SW 1271 (cell line): ENCODE measurements around the gene TMEM222.
A peak's percentile ranks its signal among the peaks of the same experiment; 100 is the strongest.

Experiments
- DNase-seq, 2 experiments: peaks; one replicate each; lab custom pipeline; 2025; lab: John Stamatoyannopoulos, UW

TMEM222 gene

DNA sequence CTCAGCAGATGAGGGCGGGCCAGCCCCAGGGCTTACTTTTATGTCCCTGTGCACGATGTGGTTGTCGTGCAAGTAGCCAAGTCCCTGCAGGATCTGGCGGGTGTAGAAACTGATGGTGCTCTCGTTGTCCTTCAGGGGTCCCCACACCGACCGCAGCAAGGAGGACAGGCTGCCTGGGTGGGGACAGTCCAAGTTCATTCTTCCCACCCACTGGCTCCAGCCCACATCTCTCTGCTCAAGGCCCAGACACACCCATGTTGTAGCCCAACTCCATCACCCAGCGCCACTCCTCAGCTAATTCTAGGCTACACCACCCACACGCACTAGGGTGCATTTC is 37.8 kb downstream of the TMEM222 start:
- no peak for DNase-seq

DNA sequence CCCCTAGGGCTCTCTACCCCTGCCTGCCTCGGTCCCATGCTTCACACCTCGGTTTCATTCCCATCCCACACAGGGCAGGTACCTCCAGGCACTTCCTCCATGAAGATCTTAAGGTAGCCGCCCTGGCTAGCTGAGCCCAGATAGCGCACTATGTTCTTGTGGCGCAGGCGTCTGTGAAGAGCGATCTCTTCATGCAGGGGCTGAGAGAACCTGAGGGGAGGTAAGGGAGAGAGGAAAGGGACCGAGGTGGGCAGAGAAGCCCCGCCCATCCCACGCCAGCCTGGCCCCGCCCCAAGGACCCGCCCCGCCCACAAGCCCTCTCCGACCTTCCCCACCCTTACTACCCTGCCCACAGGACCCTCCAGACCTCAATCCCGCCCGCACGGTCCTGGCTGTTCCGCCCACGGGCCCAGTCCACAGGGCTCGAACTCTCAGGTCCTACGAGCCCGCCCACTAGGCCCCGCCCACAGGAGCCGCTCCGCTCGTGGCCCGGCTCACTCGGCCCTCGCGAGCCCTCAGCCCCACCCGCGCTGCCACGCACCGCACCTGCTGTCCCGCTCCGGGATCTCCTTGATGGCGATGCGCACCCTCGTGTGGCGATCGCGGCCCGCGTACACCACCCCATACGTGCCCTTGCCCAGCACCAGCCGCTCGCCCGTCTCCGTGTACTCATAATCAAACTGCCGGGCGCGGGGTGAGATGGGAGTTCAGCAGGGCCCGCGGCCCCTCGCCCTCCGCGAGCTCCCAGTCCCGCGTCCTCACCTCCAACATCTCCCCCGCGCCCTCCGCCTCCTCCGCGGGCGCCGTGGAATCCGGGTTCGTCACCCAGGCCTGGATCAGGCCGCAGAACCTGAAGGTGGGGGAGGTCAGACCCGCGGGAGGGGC is 38.4 kb downstream of the TMEM222 start:
- no peak for DNase-seq

DNA sequence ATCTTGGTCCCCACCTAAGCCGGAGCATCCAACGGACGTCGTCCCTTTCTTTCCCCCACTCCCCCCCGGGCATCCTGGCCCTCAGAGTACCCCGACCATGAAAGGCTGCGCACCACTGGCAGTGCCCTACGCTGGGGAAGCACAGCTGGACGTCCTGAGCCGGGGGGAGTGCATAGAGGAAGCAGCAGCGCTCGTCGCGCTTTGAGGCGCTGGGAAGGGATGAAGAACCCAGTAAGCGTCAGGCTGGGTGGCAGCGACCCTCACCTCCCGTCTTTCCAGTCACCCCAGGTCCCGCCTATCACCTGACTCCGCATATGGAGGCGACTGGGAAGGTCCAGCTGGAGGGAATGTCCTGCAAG is 39.1 kb downstream of the TMEM222 start:
- no peak for DNase-seq

DNA sequence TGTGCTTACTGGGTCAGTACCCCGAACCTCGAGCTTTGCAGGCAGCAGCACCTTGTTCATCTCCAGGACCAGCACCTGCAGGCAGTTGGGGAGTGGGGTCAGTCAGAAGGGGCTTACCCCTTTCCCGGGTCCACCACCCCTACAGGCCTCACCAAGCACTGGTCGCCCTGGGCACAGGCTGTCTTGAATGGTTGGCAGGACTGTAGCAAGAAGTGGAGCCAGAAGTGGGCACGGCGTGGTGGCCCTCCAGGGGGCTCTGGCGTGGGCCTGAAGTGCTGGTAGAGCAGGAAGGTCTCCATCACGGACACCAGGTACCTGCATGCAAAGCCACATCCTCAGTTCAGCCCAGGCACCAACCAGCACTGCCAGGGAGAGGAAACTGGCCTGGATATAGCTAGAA is 39.6 kb downstream of the TMEM222 start:
- no peak for DNase-seq

DNA sequence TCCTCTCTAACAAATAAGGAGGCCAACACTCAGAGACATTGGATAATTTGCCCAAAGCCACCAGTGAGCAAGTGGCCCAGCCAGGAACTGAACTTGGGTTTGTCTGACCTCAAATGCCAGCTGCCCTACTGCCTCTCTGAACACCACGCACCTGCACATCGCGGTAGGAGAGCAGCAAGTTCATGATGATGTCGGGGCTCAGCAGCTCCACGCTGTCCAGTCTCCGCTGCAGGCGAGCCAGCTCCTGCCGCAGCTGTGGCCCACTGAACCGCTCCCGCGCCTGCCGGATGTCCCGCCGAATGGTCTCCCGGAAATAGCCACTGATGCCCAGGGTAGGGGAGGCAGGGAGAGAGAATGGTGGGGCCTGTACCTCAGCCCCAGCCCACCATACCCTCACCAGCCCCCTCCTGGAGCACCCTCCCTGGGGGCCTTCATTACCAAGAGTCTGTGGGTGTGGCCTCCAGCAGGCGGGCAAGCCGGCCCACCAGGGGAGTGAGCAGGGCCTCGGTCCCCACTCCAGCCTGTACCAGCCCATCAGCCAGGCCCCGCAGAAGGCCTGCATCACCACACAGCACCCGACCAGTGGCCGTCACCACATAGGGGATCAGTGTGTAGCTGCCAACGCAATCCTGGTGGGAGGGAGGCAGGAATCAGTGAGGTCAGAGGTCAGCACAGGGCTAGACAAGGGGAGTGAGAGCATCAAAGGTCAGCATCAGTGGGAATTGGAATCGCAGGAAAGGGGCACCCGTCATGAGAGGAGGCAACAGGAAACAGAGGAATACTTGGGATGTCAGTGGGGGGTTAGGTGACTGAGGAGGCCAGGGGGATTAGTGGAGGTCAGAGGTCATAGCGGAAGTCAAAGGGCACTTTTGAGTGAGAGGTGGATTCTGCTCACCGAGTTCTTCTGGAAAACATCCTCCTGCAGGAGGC is 42.1 kb downstream of the TMEM222 start:
- no peak for DNase-seq

DNA sequence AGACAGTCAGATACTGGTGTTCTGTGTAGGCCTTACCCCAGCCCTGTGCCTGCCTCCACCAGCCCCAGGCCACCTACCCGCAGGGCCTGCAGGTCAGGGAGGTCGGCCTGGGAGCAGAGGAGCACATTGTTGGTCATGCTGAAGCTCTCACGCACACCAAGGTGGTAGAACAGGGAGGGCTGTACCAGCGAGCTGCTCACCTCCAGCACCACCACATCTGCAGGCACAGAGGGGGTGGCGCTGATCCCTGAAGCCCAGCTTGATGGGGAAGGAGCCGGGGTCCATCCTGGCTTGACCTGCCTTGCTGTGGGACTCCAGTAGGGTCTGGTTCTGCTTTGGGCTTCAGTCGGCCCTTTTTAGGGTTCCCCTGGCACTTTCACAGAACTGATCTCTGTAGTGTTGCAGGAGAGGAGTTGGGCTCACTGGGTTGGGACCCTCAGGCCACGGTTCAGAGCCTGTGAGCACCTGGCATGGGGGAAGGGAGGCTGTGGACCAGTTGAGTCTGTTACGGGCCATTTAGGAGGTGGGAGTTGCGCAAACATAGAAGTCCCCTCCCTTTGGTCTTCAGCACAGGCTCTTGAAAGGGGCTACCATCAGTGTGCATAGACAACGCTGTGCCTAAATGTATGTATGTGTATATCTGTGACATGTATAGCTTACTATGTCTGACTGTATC is 42.9 kb downstream of the TMEM222 start:
- DNase-seq: no peak

DNA sequence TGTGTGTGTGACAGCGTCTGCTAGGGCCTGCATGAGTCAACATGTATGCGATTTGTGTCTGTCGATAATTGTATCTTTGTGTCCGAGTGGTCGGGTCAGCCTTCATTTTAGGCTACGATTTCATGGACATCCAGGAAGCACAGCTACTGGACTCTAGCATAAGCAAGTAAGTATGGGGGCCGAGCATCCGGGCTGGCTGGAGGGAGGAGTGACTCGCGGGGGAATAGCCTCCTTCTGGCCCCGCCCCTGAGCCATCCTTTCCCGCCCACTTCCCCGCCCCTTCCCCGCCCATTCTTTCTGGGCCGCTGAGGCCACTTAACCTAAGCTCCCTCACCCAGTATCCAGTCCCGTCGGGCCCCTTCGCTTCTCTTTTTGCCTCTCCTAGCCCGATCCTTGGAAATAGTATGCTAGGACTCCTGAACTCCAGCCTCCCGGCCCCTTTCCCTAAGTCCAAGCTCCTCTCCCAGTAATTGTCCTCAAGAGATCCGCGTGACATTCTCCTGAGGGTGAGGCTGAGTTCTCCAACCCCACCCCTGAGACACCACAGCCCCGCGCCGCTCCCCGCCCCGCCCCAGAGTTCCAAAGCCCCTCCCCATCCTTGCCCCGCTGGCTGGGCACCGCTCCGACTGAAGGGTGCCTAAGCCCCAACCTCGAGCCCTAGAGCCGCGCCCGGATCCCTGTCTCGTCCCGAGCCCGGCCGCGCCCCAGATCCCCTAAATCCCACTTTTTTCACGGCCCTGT is 43.6 kb downstream of the TMEM222 start:
- peak; percentile 72 to 86 for DNase-seq

DNA sequence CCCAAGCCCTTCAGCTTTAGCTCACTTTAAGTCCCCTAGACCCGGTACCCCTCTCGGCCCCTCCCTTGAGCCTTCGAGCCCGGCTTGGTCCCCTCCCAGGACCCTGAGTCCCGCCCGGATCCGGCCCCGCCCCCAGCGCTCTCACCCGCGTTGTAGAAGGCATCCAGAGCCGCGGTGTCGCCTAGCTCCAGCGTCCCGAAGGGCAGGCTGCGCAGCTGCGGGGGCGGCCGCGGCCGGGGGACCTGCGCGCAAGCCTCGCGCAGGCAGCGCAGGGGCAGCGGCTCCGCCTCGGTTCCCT is 44.1 kb downstream of the TMEM222 start:
- peak; percentile 72 to 80 for DNase-seq

DNA sequence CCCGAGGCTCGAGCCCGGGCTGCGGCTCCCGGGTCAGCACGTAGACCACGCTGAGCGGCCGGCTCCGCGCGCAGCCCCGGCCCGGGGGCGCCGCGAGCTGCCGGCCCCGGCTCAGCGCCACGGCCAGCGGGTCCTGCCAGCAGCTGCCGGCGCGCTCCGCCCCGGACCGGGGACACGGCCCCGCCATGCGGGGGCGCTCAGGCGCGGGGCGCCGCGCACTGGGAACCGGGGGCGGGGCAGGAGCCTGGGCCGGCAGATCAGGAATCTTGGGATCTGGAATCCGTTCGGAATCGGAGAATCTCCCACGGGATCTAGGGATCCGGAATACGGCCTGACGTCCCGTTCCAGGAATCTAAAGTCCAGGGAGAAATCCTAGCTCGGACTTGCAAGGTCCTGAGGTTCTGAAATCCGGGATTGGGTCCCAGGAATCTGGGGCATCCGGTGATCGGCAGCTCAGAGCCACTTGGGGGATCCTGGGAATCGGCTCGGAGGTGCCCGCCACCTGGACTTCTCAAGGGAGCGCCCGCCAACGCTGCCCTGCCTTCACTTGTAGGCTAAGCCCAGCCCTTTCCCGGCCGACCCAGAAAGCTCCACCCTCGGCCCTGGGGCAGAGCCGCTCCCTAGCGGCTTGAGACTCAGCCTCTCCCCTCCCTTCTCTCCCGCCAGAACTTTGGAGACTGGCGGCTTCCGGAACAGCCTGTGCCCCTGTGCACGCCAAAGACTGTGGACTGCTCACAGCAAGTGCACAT is 44.6 kb downstream of the TMEM222 start, which contains the start of gene MAP3K6:
MAP3K6 (minus strand) TSS at position 551 of the 749 bp plus-strand sequence; CDS start at position 187, 364 bp downstream.
- DNase-seq: peak; percentile 41 to 71

DNA sequence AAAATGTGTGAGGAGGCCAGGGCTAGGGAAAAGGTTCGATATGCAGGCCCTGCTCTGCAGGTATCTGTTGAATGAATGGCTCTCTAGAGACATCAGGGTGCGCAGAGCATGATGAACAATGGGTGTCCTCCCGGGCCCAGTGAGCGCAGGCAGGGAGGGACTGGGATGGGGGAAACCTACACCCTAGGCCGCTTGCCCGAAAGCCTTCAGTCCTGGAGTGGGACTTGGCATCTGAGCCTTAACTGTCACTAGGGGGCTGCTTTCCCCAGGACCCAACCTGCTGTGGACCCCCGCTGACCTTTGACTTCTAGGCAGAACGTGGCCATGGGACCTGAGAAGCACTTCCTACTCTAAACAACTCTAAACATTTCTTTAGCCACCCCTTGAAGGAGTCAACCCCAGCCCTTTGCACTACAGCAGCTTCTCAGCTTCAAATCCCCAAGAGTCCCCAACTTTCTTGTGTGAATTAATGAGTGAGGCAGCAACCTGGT is 45.2 kb downstream of the TMEM222 start:
- DNase-seq: no peak

DNA sequence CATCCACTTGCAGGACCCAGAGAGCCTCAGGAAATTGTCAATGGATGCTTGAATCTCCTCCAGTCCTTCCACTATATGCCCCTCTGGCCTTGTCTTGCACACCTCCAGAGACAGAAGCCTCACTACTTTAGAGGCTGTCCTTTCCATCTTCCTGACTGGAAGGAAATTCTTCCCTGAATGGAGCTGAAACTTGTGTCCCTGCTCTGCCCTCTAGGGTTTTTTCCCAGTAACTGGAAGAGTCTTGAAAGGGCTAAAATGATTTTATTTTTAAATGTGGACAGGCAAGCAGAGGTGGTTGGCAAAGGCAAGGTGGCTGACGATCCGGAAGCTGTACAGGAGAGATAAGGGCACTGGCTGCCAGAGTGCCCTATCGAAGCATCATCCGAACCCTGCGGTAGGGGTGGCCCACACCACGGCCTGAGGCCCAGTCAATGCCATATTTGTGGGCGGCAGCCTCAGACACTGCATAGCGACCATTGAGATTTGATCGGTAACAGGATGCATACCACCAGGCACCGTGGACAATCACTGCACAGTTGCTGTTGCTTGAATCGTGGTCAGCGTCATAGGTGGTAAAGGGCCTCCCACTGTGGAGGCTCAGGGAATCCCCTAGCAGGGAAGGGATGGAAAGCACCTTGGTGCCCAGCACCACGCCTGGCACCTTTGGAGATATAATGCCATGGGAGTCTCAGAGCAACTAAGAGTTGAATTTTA is 47.1 kb downstream of the TMEM222 start:
- DNase-seq: peak in 1 of 2 experiments; percentile 13

DNA sequence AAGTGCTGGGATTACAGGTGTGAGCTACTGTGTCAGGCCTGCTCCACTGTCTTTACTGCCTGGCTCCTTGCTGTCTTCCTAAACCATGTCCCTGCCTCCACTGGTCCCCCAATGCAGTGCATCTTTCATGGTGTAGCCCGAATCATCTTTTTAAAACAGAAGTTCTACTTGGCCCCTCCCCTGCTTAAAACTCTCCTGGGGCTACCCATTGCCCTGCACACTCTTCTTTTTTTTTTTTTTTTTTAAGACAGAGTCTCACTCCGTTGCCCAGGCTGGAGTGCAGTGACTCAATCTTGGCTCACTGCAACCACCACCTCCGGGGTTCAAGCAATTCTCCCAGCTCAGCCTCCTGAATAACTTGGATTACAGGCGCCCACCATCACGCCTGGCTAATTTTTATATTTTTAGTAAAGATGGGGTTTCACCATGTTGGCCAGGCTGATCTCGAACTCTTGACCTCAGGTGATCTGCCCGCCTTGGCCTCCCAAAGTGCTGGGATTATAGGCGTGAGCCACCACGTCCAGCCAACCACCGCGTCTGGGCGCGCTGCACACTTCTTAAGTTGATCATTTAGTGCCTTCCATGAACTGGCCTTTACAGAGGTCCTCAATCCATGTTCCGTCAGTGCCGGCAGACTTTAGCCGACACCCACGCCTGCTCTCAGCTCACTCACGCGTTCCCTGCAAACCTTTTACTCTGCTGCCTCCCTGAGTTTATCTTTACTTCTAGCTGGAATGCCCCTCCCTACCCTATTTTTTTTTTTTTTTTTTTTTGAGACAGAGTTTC is 50.3 kb downstream of the TMEM222 start:
- no peak for DNase-seq

DNA sequence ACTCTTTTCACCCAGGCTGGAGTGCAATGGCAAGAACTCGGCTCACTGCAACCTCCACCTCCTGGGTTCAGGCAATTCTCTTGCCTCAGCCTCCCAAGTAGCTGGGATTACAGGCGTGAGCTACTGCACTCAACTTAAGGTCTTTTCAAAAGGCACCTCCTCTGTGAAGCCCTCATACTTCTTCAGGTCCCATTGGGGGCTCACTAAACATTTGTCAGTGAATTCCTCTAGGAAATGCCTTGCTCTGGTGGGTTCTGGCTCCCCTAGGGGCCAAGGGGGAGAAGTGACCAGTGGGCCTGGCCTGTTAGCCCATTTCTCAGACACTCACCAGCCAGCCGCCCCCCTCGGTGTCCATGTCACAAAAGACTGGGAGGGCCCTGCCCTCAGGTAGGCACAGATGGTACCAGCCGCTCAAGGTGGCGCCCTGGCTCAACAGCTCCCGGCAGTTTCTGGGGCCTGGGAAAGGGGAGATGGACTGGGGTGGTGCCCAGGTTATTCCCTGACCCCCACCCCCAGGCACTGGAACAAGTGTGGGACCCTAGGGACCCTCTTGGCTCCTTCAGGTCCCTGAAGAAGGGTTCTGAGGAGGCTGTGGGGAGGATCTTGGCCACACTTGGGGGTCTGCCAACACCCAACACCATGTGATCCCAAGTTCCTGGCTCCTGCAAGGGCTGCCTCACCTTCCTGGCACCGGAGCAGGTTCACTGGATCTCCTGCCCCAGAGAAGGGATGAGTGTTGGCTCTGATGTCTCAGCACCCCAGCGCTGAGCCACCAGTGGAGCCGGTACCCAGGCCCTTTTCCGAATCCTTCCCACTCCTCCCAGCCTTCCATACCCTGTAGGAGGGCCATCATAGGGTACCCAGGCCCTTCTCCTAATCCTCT is 51.1 kb downstream of the TMEM222 start:
- no peak for DNase-seq

DNA sequence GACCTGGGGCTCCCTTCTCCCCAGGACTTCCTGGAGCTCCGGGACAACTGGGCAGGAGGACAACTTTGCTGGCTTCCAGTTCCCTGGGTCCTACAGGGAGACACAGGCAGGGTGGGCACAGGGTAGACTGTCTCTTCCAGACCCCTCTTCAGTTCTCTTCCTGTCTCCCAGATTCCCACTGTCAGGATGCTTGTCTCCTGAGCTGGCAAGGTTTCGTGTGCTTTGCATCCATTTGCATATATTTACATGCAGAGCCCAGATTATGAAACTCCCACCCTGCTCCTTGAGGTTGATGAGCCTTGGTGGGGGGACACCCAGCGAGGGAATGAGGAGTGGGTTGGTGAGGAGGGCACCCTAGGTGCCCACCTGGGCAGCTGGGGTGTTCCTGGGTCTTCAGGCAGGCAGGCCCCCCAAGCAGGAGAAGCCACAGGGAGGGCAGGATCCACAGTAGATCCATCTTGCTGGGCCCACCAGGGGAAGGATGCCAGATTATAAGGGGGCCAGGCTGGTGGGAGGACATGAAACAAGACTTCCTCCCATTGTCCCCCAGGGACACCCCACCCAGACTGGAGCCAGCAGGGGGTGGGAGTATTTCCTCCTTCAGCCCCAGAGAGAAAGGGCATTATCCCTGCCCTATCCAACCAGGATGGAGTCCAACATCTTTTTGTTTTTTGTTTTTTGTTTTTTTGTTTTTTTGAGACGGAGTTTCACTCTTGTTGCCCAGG is 52.6 kb downstream of the TMEM222 start, which contains the start of gene FCN3:
FCN3 (minus strand) TSS at position 463 of the 725 bp plus-strand sequence; CDS start at position 457, 6 bp downstream.
- DNase-seq: no peak

DNA sequence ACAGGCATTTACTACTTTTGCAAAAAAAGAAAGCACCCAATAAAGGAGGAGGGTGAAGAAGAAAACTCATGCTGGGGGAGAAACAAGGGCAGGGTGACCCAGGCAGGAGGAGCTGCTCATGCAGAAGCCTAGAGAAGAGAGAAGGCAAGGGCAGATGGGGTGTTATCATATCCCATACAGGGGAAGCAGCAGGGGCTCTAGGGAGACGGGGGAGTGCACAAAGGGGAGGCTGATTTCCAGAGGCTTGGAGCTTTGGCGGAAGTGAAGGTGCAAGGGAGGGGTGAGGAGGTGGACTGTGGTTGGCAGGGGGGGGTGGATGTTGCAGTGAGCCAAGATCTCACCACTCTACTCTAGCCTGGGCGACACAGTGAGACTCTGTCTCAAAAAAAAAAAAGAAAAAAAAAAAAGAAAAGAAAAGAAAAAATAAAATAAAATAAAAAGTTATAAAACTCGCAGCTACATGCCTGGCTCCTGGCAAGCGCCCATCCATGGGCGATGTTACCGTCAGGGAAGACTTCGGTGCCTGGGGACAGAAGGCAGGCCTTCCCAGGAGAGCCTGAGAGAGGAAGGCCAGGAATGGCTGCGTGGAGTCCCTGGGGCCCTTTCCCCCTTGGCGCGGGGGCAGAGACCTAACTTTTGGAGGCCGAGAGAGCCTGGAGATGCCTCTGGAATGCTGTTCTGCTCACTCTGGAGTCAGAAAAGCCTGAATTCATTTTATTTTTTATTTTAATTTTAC is 56.0 kb downstream of the TMEM222 start:
- DNase-seq: no peak

DNA sequence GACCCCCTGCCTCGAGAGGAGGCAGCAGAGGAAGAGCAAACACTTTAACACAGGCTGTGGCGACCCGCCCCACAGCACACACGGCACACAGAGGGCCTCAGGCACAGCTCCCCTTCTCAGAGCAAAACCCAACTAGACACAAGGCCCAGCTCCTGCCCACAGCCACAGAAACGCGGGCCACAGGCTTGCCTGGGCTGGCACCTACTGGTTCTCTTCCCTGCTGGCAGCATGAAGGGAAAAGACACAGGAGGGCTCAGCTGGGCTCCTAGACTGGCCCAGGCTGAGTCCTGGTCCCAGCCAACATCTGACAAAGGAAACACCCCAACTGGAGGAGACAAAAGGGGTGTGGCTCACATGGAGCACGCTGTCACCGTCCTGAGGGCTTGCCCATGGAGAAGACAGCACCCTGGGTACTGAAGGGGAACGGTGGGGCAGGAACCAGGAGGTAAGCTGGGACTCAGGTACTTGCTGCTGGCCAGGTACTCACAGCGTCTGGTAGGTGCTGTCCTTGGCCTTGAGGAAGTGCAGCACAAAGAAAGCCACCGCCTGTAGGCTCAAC is 57.7 kb downstream of the TMEM222 start:
- DNase-seq: no peak

DNA sequence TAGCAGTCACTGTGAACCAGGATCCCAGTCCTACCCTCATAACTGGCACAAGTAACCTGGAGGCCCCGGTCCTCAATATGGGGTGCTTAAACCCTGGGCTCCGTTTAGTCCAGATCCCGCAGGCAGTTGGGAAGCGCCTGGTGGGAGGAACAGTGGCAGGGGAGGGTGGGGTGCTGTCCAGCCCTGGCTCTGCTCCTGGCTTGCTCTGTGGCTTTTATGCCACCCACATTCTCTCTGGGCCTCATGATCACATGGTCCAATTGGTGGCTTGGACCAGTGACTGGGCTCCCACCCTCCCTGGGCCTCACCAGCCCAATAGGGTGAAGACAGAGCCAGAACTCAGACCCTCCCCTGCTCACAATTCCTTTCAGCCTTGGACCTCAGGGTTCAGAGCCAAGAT is 58.3 kb downstream of the TMEM222 start:
- no peak for DNase-seq
